Measurements from ENCODE around the gene ITLN1. TPM values are rescaled to one million over a fixed set of nuclear protein-coding genes. Genes with fewer than 3 reads are reported as not detected.
A peak's percentile ranks its signal among the peaks of the same experiment; 100 is the strongest.
"Not testable (repeated sequence)": the region's sequence is repeated elsewhere in the genome, so short reads cannot be mapped to it uniquely, and the experiment has no call there.

The ITLN1 gene
- total RNA-seq, 1 donor from 2014 or later: 1.5 TPM

DNA sequence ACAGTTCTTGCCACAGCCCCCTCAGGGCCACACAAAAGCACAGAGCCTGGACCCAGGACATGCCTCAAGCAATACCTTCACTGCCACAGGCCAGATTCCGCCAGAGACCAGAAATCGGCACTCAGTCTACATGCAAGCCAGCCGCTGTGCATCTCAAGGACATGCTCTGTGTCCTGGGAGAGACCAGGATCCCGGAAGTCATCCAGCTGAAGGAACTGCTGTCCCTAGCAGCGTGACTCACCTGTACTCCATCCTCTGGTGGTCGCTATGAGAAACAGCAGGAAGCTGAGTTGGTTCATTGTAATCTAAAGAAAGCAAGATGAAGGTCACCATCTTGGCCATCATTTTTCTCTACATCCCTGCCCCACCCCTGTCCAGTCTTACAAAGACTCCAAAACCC, 401 bp downstream of the ITLN1 start:
- ATAC-seq: no peak
- no peak for DNase-seq (ENCODE audit: low spot score)
- intact Hi-C loops (cut with DNase I): no loop called here

DNA sequence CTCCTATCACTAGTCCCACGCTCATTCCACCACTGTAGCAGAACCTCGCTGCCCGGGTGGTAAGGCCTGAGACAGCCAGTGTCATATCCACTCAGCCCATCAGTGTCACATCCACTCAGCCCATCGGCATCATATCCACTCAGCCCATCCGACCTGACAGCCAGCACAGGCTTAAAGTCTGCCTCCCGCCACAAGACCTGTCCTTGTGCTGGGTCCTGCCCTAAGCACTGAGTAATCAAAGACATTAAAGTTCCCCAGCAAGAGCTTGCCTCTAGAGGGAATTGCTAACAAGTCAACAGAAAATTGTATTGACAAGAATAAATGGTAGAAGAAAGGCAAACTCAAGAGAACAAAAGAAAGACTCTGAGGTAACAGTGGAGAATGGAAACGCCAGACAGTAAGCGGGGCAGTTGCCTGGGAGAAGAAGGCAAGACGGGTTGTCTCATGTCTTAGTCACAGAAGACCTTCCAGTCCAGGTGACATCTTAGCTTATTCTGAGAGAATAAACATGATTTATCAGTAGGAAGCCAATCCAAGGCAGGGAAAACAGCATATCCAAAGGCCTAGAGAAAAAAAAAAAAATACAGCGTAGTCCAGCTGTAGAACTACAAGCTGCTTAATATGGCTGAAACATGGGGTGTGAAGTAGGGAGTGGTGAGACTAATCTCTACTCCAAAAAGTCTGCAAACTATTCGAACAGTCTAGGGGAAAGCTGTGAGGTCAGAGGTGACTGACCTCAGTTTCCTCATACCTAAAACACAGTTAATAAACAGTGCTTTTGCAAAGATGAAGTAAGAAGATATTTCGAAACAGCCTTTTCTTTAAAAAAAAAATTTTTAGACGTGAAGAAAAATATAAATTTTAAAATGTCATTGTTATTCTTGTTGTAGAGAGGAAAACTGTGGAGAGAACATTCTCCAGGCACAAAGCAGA, 1.1 kb downstream of the ITLN1 start:
- ATAC-seq (no peak), DNase-seq (ENCODE audit: low spot score) (no peak)
- intact Hi-C loops (cut with DNase I): no loop called here

DNA sequence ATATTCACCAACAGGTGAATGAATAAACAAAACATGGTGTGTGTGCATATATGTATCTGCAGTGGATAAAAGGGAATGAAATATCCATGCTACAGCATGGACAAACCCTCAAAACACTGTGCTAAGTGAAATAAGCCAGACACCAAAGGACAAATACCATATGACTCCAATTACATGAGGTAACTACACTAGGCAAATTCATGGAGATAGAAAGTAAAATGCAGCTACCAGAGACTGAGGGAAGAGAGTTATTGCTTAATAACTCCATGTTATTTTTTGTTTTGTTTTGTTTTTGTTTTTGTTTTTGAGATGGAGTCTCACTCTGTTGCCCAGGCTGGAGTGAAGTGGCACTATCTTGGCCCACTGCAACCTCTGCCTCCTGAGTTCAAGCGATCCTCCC, 2.4 kb downstream of the ITLN1 start:
- ATAC-seq: no peak
- intact Hi-C loops (cut with DNase I): no loop called here
- DNase-seq (ENCODE audit: low spot score): no peak

DNA sequence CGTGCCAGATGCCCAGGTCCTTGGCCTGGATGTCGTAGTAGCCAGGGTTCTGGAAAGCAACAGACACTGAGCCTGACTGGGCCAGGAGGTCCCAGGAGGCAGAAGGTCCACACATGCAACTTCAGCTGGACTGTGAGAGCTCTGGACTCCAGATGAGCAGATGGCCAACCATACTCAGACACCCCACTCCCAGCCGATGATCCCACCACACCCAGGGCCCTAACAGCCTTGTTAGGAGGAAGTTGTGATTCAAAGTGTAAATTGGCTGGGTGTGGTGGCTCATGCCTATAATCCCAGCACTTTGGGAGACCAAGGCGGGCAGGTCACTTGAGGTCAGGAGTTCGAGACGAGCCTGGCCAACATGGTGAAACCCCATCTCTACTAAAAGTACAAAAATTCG, 3.7 kb downstream of the ITLN1 start:
- intact Hi-C loops (cut with DNase I); ATAC-seq; DNase-seq (ENCODE audit: low spot score): not testable (repeated sequence)

DNA sequence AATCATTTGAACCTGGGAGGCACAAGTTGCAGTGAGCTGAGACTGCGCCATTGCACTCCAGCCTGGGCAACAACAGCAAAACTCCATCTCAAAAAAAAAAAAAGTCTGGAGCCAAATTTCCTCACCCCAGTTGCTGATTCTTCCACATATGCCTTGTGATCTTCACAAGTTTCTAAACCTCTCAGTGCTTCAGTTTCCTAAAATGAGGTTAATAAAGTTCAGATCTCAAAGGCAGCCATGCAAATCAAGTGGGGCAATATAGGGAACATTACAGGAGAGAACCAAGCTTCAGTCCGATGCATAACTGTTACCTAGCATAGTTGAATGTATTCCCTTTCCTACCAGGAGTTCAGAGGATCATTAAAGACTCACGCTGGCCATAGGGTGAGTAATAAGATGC, 4.8 kb downstream of the ITLN1 start:
- intact Hi-C loops (cut with DNase I): no loop called here
- DNase-seq (ENCODE audit: low spot score): no peak
- no peak for ATAC-seq

DNA sequence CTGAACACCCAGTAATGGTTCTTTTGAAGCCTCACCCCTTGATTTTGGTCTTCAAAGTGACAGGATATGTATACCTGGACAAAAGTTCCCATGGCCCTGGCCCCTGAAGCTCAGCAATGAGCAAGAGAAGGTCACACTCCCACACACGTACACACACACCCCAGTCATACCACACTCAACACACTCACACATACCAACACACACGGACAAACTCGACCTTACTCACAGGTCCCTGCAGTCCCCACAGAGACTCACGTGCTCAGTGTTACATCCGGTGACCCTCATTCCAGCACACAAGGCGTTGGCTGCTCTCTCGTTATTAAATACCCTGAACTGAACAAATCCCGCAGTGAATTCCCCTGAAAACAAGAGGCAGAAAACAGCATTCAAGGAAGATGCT, 5.9 kb downstream of the ITLN1 start:
- intact Hi-C loops (cut with DNase I): no loop called here
- ATAC-seq (no peak), DNase-seq (ENCODE audit: low spot score) (no peak)

DNA sequence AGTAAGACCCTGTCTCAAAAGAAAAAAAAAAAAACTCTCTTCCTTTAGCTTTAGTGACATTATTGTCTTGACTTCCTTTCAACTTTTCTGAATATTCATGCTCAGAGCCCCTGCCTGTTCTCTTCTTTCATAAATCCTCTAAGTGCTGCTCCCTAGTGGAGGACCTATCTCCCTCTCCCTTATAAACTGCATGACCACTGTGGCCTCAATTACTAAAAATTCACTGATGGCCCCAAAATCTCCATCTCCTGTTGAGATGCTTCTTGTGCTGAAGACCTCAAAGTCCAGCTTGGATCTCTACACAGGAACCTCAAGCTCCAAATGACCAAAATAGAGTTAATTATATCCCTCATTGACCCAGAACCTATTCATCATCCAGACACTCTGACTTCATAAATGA, 7.8 kb downstream of the ITLN1 start:
- intact Hi-C loops (cut with DNase I): no loop called here
- no peak for ATAC-seq

DNA sequence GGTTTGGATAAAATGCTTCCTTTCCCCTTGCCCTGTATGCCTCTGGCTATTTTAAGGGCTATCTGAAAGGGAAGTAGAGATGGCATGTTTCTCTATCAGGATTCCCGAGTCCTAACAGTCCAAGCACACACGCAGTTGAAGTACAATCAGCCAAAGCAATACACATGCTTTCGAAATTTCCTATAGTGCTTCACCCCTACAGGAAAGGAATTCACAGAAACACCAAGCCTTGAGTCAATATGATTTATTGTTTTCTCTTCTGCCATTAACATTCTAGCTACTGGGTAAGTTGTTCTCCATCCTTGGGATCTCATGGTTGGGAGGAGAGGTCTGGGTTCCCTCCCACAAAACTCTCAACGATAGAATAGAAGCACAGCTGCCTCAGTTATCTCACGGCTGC, 8.7 kb downstream of the ITLN1 start:
- no peak for DNase-seq (ENCODE audit: low spot score)
- intact Hi-C loops (cut with DNase I): no loop called here
- ATAC-seq: no peak

More for the DNA sequence above, 7.8 kb downstream of the ITLN1 start:
- DNase-seq (ENCODE audit: low spot score): no peak

DNA sequence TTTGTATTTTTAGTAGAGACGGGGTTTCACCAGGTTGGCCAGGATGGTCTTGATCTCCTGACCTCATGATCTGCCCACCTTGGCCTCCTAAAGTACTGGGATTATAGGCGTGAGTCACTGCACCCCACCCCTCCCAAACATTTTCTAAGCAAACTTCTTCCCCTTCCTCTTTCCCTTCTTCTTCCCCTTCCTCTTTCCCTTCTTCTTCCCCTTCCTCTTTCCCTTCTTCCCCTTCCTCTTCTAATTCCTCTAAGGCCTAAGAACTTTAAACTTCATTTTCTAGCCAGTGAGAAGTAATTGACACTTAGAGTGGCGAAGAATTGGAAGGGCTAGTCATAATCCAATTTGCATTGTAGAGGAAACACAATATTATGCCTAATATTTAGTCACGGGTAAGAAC, 9.4 kb downstream of the ITLN1 start:
- ATAC-seq; intact Hi-C loops (cut with DNase I); DNase-seq (ENCODE audit: low spot score): not testable (repeated sequence)

DNA sequence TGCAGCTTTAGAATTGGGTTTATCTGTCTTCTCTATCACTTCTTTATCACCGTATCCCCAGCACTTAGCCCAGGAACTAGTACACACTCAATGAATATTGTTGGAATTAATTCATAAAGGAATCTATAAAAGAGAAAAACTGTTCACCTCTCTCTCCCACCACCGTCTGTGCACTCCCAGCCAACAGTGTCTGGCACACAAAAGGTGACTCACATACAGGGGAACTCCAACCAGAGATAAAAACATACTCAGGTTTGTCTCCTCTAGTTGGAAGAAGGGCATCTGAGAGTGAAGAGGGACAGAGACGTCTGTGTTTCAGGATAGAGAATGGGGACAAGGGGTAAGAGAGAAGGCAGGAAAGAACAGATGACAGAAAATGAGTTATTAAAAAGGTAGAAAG, 10.0 kb downstream of the ITLN1 start:
- DNase-seq (ENCODE audit: low spot score) (no peak), ATAC-seq (no peak)
- intact Hi-C loops (cut with DNase I): no loop called here

DNA sequence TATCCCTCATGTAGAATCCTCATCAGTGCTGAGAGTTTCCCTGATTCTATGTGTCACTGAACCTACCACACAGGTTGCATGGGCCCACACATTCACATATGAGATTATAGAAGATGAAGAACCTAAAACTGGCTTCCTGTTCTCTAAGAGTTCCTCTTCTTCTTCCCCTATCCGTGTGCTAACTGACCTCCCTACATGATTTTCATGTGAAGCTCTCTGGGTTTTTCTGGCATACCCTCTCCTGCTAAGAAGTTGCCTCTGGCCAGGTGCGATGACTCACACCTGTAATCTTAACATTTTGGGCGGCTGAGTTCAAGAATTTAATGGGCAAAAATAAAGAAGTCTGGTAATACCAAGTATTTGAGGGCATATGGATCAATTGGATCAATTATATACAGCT, 16.8 kb downstream of the ITLN1 start:
- DNase-seq (ENCODE audit: low spot score): no peak
- no peak for ATAC-seq
- intact Hi-C loops (cut with DNase I): no loop called here

DNA sequence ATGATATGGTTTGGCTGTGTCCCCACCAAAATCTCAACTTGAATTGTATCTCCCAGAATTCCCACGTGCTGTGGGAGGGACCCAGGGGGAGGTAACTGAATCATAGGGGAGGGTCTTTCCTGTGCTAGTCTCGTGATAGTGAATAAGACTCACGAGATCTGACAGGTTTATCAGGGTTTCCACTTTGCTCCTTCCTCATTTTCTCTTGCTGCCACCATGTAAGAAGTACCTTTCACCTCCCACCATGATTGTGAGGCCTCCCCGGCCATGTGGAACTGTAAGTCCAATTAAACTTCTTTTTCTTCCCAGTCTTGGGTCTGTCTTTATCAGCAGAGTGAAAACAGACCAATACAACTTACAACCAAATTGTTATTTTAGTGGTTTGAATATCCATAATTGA, 17.3 kb downstream of the ITLN1 start:
- intact Hi-C loops (cut with DNase I); DNase-seq (ENCODE audit: low spot score); ATAC-seq: not testable (repeated sequence)

DNA sequence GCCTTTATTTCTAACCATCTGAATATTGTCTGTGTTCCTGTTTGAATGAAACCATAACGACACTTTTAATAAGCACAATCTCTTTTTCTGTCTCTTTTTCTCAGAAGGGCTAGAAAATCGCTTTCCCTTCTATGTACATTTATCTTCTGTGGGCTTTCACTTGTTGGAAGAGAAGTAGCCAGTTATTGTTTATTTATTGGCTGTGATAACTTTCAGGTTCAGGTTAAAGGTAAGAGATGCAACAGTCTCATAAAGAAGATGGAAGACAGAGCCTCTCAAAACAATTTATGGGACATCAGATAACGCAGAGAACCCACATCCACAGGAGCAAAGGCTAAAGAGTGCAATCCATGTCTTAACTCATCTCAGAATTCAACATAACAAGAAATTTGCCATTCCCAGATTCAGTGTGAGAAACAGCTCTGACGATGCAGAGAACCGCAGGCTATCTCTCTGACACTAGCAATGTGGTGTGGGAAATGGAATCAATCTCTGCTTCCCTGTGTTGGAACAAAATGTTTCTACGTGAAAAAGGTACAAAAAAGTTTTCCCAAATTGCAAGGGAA, 18.2 kb downstream of the ITLN1 start:
- intact Hi-C loops (cut with DNase I): no loop called here
- no peak for ATAC-seq
- DNase-seq (ENCODE audit: low spot score): no peak

DNA sequence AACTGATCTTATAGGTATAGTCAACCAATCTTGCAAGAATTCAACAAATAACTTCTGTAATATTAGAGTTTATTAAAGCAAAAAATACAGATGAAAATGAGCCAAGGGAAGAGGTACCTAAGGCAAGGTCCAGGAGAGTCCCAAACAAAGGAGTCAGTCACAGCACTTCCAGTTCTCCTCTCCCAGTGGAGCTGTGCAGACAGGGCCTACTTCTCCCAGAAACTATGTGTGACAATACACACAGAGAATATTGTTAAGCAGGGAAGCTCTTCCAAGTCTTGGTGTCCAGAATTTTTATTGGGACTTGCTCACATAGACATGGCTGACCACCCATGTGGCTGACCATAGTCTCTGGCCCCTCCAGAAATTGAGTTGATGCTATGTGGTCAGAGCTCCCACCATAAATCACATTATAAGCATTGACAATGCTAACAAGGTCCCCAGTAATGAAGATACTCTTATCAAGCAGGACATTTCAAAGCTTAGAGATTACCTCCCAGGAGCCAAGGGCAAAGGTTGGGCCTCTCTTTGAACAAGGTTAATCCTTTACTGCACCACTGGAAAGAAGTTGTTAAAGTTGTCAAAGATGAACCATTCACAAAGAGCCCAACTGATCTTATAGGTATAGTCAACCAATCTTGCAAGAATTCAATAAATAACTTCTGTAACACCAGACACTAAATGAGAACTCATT, 18.8 kb downstream of the ITLN1 start:
- DNase-seq (ENCODE audit: low spot score): no peak
- ATAC-seq: no peak
- intact Hi-C loops (cut with DNase I): no loop called here

DNA sequence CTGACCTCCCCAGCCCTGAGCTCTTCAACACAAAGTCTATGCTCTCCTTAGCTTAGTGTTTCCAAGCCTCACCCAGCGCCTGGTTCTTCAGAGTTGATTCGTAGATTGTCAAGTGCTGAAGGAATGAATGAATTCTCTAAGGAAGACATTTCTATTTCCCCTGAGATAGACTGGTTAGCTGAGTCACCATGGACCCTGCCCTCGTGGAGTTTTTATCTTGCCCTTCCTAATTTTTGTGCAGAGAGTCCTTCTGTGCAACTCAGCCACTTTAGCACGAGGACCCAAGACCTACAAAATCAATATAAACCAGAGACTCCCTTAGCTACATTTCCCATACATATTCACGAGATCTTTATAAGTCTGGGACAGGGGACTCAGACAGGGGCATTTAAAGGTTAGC, 19.6 kb downstream of the ITLN1 start:
- DNase-seq (ENCODE audit: low spot score) (no peak), ATAC-seq (no peak)
- intact Hi-C loops (cut with DNase I): no loop called here

DNA sequence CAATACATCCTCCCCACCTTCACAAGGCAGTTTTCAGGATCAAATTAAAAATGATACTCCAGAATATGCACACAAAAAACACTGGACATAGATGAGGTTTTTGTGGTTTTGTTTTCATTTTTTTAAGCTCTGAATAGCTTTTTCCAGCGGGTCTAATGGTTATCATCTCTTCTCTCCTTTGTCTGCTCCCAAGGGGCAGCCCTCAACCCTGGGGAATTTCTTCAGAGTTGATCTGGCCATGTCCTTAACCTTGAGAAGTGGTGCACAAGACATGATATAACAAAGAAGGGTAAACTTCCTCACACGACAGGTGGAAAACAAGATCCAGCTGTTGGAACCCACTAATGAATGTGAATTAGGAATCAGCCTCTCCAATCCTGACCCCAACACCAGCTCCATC, 20.8 kb downstream of the ITLN1 start:
- intact Hi-C loops (cut with DNase I): no loop called here
- ATAC-seq: no peak

DNA sequence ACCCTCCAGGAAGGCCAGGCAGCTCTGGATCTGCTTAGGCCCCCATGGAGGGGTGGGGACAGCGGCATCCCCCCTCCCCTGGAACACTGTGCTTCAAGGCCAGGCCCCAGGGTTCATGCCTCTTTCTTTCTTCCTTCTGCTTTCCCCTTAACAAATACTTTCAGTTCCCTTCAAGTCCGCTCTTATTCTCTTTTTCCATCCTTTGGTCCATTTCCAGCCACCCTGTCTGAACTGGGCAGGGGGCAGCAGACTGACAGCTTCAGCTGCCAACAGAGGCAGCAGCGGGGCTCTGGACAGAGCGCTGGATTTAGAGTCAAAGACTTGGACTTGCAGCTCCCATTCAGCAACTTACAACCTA, 21.2 kb downstream of the ITLN1 start:
- DNase-seq (ENCODE audit: low spot score) (no peak), ATAC-seq (peak; percentile 63)
- intact Hi-C loops (cut with DNase I): no loop called here

More for the DNA sequence above, 20.8 kb downstream of the ITLN1 start:
- DNase-seq (ENCODE audit: low spot score): no peak

DNA sequence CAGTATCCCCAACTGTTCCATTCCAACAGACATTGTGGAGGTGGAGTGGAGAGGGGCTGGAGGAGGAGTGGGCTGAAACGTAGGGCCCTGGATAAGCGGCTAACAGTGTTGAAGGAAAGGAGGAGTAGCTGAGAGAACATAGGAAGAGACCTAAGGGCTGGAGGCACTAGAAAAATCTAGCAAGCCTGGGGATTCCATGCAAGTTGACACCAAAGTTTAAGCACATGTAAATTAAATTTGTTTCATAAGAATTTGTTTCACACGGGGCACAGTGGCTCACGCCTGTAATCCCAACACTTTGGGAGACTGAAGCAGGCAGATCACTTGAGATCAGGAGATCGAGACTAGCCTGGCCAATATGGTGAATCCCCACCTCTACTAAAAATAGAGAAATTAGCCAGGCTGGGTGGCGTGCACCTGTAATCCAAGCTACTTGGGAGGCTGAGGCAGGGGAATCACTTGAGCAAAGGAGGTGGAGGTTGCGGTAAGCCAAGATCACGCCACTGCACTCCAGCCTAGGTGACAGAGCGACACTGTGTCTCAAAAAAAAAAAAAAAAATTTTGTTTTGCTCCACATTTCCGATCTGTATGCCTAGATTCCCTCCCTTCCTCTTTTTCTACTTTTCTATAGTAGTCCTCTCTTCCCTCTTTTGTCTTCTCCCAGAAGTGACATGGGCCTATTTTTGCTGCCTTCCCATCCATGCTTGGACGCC, 21.8 kb downstream of the ITLN1 start:
- intact Hi-C loops (cut with DNase I): no loop called here
- no peak for DNase-seq (ENCODE audit: low spot score)

DNA sequence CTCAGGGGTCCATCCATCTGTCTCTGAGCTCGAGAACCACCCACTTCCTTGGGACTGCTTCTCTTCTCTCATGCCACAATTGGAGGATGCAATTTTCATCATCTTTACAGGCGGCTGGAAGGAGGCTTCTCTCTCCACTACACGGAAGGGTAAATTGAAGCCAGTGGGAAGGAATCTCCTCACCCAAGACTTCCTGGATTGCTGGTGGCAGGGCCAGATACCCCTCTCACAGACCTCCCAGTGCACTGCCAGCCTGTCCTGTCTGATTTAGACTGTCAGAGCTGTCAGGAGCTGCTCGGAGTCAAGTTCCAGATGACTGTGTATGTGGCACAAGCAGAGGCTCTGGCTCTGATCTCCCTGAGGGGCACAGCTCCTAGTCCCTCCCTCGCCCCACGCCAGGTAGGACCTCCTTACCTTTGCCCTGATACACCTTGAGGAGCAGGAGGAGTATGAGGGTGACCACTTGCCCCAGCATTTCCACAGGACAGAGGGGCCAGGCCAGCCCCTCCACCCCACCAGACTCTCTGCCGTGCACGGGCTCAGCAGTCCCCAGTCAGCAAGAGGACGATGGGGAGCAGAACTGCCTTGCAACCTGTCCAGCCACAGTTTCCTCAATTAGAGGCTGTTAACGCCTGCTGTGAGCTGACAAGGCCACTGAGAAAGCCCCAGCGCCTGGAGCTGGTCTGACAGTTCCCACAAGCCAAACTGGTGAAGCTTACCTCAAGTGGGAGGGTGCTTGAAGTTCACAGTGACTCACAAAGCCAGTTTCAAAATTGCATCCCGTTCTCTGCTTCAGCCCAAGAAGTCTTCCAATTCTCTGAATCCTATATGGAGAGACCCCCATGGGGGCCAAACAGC, 22.5 kb downstream of the ITLN1 start, which contains the start of gene CD244:
Gene CD244, minus strand, starts transcription at position 685 of the 858 bp plus-strand sequence. Its CDS starts 210 bp downstream, at position 475.
- intact Hi-C loops (cut with DNase I): no loop called here
- ATAC-seq (peak; percentile 28), DNase-seq (ENCODE audit: low spot score) (no peak)

More for the DNA sequence above, 21.8 kb downstream of the ITLN1 start:
- peak; percentile 15 for ATAC-seq

Data from sciatic nerve (tissue), 2 donors.